Left ventricle myocardium inferior (tissue), 1 donor: ENCODE measurements around the gene THEM4. TPM values are rescaled to one million over a fixed set of nuclear protein-coding genes. Genes with fewer than 3 reads are reported as not detected.

ENCODE experiments used
- DNase-seq: peaks from one replicate; pipeline ENCODE4 v3.0.0-alpha.2; 2020
- H3K27ac ChIP-seq: fragments of 200-600 bp; replicated peaks from 2 replicates; pipeline ENCODE4 v1.8.0; 2021
- H3K27me3 ChIP-seq: fragments of 200-600 bp; 2 replicates; pipeline ENCODE4 v1.8.0; 2021; ENCODE audit warnings: low read depth
- H3K36me3 ChIP-seq: fragments of 200-600 bp; 2 replicates; pipeline ENCODE4 v1.8.0; 2021
- H3K4me1 ChIP-seq: fragments of 200-600 bp; 2 replicates; pipeline ENCODE4 v1.8.0; 2021
- H3K4me3 ChIP-seq: fragments of 200-600 bp; 2 replicates; pipeline ENCODE4 v1.8.0; 2021; ENCODE audit warnings: mild to moderate bottlenecking, moderate library complexity
- H3K9me3 ChIP-seq: fragments of 200-600 bp; replicated peaks from 2 replicates; pipeline ENCODE4 v1.8.0; 2021
- intact Hi-C: fragments of 100-400 bp; cut with micrococcal nuclease; formaldehyde crosslinking; loops from one replicate; pipeline ENCODE4 v1.11.0; 2022
- total RNA-seq: library from RNA; stranded (reverse); fragmentation: NEBNext Ultra II Directional; extraction: Animal tissue kit (Norgen Biotek cat#: 25700); gene quantifications from one replicate; pipeline ENCODE4 v1.2.1, GENCODE V29; 2021
- TF ChIP-seq, protein P1 (sequence below): fragments of 200-600 bp; IDR thresholded peaks from 2 replicates; pipeline ENCODE4 v1.8.0; 2021; ENCODE audit warnings: antibody characterized with exemption, mild to moderate bottlenecking, borderline replicate concordance
- donor health status: DM: no; HTN: yes; CAD: no; lungs with severe emphysema.

The THEM4 gene
- total RNA-seq, 1 donor from 2014 or later = 15.8 TPM

DNA sequence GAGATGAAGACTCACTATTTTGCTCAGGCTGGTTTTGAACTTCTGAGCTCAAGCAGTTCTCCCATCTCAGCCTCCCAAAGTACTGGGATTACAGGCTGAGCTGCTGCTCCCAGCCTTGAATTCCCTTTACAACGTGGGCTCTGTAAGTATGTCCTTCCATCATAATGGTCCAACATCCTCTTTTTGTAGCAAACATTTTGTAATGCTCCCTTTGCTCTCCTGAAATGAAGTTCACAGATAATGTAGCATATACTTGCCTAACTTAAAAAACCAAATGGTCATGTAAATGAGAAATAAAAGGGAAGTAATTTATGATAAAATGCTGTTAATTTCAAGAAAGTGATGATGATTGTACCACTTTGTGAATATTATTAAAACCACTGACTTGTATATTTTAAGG, 30.5 kb upstream of the THEM4 start:
- Histone ChIP-seq H3K36me3 (no peaks in the 10 kb centered on the region), H3K27ac (no peak overlapping the region), H3K4me3 (no peak overlapping the region), H3K27me3 (no peaks in the 10 kb centered on the region), H3K4me1 (peaks cover 42% of the 10 kb centered on the region), H3K9me3 (no peaks in the 10 kb centered on the region)
- no peak for DNase-seq
- TF ChIP-seq, protein P1, sequence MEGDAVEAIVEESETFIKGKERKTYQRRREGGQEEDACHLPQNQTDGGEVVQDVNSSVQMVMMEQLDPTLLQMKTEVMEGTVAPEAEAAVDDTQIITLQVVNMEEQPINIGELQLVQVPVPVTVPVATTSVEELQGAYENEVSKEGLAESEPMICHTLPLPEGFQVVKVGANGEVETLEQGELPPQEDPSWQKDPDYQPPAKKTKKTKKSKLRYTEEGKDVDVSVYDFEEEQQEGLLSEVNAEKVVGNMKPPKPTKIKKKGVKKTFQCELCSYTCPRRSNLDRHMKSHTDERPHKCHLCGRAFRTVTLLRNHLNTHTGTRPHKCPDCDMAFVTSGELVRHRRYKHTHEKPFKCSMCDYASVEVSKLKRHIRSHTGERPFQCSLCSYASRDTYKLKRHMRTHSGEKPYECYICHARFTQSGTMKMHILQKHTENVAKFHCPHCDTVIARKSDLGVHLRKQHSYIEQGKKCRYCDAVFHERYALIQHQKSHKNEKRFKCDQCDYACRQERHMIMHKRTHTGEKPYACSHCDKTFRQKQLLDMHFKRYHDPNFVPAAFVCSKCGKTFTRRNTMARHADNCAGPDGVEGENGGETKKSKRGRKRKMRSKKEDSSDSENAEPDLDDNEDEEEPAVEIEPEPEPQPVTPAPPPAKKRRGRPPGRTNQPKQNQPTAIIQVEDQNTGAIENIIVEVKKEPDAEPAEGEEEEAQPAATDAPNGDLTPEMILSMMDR = no peak
- intact Hi-C loops = no loop called here

DNA sequence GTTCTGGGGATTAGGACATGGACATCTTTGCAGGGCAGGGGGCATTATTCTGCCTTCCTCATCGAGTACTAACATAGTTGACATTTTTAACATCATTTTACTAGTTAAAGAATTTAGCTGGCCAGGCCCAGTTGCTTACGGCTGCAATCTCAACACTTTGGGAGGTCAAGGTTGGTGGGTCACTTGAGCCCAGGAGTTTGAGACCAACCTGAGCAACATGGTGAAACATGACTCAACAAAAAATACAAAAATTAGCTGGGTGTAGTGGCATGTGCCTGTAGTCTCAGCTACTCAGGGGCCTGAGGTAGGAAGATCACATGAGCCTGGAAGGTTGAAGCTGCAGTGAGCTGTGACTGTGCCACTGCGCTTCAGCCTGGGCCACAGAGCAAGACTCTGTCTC, 29.8 kb upstream of the THEM4 start:
- Histone ChIP-seq H3K4me3 (no peak overlapping the region), H3K36me3 (no peaks in the 10 kb centered on the region), H3K4me1 (peaks cover 36% of the 10 kb centered on the region), H3K27ac (no peak overlapping the region), H3K27me3 (no peaks in the 10 kb centered on the region), H3K9me3 (no peaks in the 10 kb centered on the region)
- TF ChIP-seq, protein P1 = no peak
- intact Hi-C loops = no loop called here
- DNase-seq = no peak

DNA sequence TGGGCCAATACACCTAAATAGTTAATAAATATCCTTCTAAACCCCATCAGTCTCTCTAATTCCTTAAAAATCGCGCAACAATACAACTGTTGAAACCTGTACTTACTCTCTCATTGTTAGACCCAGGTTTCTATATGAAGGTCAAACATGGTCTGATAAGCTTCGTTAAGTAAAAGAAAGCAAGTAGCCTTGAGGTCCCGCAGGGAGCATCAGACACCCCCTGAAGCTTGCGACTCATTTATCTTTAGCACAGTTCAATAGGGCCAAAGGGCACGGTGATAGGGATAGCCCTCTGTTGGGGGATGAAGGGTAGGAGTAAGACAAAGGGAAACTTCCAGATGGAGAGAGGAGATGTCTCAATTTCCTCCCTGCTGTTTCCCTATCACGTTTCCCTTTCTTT, 27.3 kb upstream of the THEM4 start:
- intact Hi-C loops = no loop called here
- H3K36me3 ChIP-seq = no peaks in the 10 kb centered on the region
- H3K9me3 ChIP-seq = no peaks in the 10 kb centered on the region
- no peak overlapping the region for H3K27ac ChIP-seq
- no peak overlapping the region for H3K4me3 ChIP-seq
- TF ChIP-seq, protein P1 = no peak
- no peaks in the 10 kb centered on the region for H3K27me3 ChIP-seq
- DNase-seq = no peak
- peaks cover 12% of the 10 kb centered on the region for H3K4me1 ChIP-seq

DNA sequence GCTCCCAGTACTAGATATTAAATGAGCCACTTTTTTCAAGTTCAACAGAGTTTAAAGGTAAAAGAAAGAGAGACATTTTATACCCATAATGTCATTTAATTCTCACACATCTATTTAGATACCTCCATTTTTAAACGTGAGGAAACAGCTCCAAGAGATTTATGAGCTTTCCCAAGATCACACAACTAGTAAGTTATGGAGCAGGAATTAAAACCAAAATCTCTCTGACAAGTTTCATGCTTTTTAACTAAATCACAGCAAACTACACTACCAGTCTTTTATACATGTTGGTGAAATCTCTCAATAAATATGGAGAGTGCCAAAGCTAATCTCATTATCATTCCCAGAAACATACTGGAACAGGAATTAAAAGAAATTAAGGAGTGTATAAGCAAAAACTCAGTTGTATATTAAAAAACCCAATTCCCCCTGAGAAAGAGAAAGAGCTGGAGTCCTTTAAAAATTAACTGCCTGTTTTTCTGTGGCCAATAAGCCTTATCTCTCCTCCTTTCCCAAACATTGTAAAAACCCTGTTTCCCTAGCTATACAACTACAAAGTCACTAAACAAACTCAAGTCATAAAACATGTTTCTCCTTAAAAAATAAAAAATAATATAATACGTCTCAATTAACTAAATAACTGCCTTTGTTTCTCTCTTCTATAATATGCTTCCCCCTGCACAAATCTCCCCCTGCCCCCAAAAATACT, 26.7 kb upstream of the THEM4 start:
- H3K27ac ChIP-seq = no peak overlapping the region
- H3K4me1 ChIP-seq = peaks cover 9% of the 10 kb centered on the region
- H3K9me3 ChIP-seq = no peaks in the 10 kb centered on the region
- intact Hi-C loops = loop anchor here (2.0 kb wide), 1 partner anchor 61 kb away; no protein-coding TSS in a partner anchor
- DNase-seq = no peak
- no peak overlapping the region for H3K4me3 ChIP-seq
- TF ChIP-seq, protein P1 = no peak
- H3K36me3 ChIP-seq = no peaks in the 10 kb centered on the region
- H3K27me3 ChIP-seq = no peaks in the 10 kb centered on the region

DNA sequence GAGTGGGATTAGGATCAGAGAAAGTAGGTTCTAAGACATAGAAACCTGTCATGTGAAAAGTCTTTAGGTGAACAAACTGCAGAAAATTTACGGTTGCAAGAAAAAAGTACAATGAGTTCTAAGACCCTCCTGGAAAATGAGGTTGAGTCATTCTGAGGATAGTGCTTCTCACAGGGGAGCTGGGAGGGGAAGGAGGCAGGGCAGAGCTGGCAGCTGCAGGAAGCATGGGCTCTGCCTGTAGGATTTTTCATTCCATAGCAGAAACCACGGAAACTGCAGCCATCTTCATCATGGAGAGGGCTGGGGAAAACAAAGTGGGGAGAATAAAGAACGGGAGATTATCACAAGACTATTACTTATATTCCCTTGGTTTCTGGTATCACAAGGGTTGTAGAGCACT, 25.8 kb upstream of the THEM4 start:
- TF ChIP-seq, protein P1 = no peak
- no peak overlapping the region for H3K27ac ChIP-seq
- no peaks in the 10 kb centered on the region for H3K27me3 ChIP-seq
- no peak overlapping the region for H3K4me3 ChIP-seq
- no peaks in the 10 kb centered on the region for H3K36me3 ChIP-seq
- peaks cover under 1% of the 10 kb centered on the region for H3K4me1 ChIP-seq
- no peaks in the 10 kb centered on the region for H3K9me3 ChIP-seq
- intact Hi-C loops = loop anchor here (2.0 kb wide), 1 partner anchor 62 kb away; no protein-coding TSS in a partner anchor
- DNase-seq = no peak
